SK-N-MC (cell line): Measurements from ENCODE around the gene GPR84.

Experiments
- EZH2 ChIP-seq: fragments of 200-600 bp; sonication (generic); IDR thresholded peaks from one replicate; pipeline ENCODE4 v1.6.1; 2017; ENCODE audit warnings: antibody characterized with exemption
- FOXP2 ChIP-seq: optimal IDR thresholded peaks from 2 replicates; pipeline ENCODE3; 2011; ENCODE audit warnings: mild to moderate bottlenecking, moderate library complexity; ENCODE audit not compliant: insufficient read depth; ENCODE audit errors: extremely low read length, control extremely low read depth
- POLR2AphosphoS5 ChIP-seq: IDR thresholded peaks from 2 replicates; pipeline ENCODE4 v1.6.1; 2012; ENCODE audit warnings: mild to moderate bottlenecking, low read depth, low read length, borderline replicate concordance

- no peak for TF ChIP-seq FOXP2
- no peak for TF ChIP-seq EZH2
- TF ChIP-seq POLR2AphosphoS5: no peak
Measured at GRCh38 chr12:54379398-54380201, 15.3 kb upstream of the GPR84 start.
